GM18873 (cell line): ENCODE data around the gene HSD11B1L.
"Not testable (repeated sequence)": the region's sequence is repeated elsewhere in the genome, so short reads cannot be mapped to it uniquely, and the experiment has no call there.

Source experiments
- ATAC-seq: cut with Tn5 transposase; IDR thresholded peaks from one replicate; pipeline ENCODE4 v1.9.1; 2021; ENCODE audit warnings: mild to moderate bottlenecking, moderate library complexity, moderate number of reproducible peaks; ENCODE audit not compliant: unreplicated experiment, low FRiP score

HSD11B1L gene

DNA sequence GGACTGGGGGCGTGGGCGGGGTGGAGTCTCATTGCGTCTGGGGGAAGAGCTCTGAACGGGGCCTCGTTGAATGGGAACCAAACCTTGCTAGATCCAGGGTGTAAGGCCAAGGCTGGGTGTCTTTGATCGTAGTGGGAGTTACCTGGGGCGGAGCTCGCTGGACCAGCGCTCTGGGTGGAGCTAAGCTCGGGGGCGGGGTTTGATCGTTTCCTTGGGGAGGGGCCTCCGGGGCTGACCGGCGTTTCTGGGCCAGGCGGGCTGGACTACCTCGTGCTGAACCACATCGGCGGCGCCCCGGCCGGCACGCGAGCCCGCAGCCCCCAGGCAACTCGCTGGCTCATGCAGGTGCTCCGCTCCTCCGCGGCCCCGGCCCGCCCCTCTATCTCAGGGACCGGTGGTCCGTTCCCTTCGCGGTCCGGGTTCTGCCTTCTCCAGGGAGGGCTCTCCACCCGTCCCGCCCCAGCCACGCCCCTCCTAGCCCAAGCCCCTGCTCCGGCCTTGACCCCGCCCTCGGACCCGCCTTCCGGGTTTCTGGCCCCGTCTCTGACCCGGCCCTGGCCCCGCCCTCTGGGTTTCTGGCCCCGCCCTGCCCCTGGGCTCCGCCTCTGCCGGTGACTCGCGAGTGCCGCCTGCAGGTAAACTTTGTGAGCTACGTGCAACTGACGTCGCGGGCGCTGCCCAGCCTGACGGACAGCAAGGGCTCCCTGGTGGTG lies 6.0 kb downstream of the HSD11B1L start:
- ATAC-seq = no peak

DNA sequence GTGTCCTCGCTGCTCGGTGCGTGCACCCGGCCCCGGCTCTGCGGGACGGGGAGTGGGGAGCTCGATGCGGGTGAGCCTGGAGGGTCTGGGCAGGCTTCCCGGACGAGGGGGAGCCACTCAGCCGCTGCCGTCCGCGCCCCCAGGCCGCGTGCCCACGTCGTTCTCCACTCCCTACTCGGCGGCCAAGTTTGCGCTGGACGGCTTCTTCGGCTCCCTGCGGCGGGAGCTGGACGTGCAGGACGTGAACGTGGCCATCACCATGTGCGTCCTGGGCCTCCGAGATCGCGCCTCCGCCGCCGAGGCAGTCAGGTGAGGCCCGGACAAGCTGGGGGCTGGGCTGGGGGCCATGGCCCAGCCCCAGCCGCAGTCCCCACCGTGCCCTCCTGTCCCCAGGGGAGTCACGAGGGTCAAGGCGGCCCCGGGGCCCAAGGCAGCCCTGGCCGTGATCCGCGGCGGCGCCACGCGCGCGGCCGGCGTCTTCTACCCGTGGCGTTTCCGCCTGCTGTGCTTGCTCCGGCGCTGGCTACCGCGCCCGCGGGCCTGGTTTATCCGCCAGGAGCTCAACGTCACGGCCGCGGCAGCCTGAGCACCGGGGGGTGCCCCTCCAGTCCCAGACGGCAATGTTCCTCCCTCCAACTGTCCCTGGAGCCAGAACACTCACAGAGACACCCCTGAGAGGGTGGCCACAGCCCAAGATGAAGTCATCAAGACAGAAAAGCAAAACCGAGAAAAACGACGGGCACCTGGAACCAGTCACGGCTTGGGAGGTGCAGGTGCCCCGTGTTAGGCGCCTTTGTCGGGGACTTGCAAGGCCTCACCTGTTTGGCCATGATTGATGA lies 6.8 kb downstream of the HSD11B1L start:
- no peak for ATAC-seq

DNA sequence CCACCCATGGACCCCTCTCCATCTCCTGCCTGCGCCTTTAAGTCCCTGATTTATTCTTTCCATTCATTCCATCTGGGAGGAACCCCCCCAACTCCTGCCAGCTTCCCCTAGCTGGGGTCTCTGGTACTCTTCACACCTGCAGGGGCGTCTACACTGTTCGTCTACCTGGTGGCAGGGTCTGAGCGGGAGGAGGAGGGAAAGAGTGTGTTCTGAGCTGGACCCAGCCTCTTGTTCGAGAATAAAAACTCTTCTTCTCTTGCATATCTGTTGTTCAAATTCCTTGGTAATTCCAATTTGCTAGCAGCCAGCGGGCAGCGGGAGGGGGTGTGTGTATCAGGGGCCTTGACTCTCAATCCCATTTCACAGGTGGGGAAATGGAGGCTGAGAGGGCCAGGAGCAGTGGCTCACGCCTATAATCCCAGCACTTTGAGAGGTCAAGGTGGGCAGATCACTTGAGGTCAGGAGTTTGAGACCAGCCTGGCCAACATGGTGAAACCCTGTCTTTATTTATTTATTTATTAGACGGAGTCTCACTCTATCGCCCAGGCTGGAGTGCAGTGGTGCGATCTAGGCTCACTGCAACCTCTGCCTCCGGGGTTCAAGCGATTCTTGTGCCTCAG lies 7.5 kb downstream of the HSD11B1L start:
- ATAC-seq = not testable (repeated sequence)

DNA sequence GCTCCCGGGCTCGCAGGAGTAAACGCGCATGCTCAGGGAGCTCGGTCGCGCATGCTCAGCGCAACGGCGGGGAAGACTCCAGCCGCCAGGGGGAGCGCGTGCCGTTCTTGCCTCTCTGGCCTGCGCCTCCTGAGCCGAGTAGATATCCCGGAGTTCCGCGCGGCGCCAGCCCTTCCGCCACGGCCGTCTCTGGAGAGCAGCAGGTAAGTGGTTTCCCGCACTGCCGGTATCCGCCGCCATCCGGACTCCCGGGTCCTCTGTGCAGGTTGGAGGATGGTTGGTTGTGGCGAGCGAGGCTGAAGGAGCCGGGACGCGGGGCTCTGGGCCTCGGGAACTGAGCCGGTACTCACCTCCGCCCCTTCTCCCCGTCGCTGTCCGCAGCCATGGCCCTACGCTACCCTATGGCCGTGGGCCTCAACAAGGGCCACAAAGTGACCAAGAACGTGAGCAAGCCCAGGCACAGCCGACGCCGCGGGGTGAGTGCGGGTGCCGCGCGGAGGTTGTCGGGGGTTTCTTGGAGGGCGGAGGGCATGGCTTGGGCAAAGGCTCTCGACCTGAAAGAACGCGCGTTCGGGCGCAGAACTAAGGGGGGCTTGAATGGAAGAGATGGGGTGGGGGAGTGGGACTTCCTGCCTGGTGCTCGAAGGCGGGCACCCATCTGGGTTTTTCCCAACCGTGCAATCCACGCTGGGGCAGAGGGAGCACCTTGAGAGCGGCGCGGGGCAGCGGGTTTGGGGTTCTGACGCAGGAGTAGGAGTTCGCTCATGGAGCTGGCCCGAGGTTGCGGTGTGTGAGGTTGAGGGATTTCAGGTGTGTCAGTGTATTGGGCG lies 9.5 kb downstream of the HSD11B1L start, which contains the start of gene RPL36:
RPL36 (plus strand) TSS at position 171 of the 830 bp plus-strand sequence; CDS start at position 384, 213 bp downstream.
- no peak for ATAC-seq

DNA sequence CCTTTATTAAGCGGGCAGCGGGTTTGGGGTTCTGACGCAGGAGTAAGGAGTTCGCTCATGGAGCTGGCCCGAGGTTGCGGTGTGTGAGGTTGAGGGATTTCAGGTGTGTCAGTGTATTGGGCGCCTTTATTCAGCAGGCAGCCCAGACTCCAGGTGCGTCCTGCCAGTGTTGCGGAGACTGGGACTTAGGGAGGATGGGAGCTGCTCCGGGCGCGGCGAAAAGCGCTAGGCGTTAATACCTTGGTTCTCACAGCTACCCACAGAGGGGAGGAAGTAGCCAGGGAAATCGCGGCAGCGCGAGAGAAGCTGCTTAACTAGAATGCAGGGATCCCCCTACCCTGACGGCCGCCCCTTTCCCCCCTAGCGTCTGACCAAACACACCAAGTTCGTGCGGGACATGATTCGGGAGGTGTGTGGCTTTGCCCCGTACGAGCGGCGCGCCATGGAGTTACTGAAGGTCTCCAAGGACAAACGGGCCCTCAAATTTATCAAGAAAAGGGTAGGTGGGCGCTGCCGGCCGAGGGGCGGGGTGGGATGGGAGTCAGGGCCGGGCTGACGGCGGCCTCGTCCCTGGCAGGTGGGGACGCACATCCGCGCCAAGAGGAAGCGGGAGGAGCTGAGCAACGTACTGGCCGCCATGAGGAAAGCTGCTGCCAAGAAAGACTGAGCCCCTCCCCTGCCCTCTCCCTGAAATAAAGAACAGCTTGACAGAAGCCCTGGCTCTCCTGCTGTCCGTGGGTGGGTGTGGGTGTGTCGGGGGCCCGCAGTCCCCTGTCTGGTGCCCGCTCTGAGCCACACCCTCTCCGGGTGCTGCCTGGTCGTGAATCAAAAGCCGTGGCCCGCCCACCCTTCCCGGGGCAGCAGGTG lies 10.4 kb downstream of the HSD11B1L start:
- ATAC-seq = no peak

DNA sequence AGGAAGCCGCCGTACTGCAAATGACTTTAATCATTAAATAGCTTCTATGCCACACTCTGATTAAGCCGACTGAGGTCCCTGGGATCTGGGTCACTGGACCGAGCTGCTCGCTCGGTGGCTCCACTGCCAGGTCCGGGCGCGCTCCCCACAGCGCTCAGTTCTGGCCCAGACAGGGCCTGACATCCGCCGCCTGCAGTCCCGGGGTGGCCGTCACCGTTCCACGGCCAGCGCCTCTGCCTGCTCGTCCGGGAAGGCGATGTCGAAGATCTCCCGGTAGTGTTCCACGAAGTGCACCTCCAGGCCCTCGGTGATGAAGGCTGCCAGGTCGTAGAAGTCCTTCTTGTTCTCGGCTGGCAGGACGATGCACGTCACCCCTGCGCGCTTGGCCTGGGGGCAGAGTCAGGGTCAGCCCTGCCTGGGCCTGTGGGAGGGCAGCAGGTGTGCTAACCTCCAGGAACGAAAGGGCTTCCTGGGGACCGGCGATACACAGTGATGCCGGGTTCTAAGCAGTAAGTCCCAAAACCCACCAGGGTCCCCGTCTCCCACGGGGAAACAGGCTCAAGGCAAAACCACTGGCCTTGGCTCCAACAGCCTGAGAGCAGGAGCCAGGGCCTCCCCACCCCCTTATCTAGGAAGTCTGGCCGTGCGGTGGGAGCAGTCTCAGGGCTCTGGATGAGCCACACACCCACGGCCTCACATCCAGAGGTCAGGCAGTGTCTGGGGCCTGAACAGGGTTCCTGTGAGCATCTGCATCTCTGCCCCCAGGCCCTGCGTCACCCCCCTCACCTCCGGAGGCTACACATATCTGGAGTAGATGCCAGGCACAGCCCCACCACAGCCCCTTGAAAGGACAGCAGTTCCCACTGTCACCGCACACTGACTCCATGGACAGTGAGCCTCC lies 11.2 kb downstream of the HSD11B1L start:
- ATAC-seq = no peak

DNA sequence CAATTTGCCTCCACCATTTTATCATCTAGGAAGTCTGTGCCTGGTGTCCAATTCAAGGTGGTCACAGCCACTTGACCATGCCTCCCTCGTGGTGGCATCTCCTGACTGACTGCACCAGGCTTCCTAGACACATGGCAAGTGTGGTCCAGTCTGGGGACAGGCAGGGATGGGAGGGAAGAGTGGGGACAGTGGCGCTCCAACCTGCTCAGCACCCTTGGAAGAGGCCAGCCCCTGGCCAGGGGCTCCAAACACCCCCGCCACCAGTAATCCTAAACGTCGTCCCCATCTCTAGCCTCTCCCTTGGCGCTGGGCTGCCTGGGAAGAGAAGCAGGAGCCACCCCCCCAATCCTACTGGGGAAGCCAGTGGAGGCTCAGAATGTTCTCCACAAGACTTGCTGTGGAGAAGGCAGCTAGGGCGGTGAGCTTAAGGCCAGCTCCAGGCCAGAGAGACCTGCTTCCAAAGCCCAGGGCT lies 11.9 kb downstream of the HSD11B1L start:
- ATAC-seq = no peak

DNA sequence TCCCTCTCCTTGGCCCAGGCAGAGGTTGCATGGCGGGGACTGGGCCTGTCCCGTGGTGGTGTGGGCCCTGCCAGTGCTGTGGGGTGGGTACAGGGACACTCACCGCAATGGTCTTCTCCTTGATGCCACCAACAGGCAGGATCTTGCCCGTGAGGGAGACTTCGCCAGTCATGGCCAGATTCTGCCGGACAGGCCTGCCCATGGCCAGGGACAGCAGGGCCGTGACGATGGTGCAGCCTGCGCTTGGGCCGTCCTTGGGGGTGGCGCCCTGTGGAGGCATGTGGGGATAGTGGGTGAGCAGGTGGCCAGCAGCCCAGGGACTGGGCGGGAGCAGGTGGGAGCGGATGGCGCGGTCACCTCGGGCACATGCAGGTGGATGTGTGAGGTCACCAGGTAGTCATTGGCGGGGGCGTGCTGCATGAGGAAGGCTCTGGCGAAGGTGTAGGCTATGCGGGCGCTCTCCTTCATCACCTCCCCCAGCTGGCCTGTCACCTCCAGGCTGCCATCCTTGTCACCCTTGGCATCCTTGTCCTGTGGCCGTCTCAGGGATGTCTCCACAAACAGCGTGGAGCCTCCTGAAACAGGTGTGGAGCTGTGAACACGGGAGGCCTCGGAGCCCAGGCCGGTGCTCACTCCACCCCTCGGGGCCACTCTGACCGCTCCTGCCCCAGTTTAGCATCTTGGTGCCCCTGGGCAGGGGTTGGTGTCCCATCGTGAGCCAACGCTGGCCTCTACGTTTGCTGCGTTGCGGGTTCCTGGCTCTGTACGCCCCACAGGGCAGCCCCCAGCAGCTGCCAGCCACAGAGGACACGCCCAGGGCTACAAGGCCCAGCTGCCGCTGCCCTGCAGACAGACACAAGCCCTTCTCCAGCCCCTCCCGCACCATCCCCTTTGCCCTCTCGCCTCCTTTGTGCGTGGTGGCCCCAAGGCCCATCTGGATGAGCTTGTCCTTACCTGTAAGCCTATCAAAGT lies 12.7 kb downstream of the HSD11B1L start:
- ATAC-seq = no peak

DNA sequence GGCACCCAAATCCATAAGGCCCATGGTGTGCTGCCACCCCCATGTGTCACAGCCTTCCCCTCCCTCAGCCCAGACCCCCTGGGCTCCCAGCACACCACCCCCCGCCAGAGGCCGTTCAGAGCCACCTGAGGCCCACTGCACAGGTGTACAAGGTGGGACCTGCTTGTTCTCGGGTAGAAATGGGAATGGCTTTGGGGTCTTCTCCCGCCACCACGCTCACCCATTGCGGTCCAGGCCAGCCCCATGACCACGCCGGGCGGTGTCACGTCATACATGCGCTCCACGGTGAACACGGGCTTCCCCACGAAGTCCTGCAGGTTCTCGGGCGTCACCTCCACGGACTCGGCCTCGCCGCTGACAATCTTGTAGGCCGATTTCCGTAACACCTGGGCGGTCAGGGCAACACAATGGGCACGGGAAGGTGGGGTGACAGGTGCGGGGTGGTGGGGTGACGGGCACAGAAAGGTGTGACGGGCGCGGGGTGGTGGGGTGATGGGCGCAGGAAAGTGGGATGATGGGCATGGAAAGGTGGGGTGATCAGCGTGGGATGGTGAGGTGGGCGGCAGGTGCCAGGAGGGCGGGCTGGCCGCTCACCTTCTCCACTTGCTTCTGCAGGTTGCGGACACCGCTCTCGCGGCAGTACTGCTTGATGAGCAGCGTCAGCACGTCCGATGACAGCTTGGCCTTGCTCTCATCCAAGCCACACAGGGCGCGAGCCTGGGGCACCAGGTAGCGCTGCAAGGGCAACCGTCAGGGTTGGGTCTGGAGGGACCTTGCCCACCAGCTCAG lies 13.5 kb downstream of the HSD11B1L start:
- ATAC-seq = no peak

DNA sequence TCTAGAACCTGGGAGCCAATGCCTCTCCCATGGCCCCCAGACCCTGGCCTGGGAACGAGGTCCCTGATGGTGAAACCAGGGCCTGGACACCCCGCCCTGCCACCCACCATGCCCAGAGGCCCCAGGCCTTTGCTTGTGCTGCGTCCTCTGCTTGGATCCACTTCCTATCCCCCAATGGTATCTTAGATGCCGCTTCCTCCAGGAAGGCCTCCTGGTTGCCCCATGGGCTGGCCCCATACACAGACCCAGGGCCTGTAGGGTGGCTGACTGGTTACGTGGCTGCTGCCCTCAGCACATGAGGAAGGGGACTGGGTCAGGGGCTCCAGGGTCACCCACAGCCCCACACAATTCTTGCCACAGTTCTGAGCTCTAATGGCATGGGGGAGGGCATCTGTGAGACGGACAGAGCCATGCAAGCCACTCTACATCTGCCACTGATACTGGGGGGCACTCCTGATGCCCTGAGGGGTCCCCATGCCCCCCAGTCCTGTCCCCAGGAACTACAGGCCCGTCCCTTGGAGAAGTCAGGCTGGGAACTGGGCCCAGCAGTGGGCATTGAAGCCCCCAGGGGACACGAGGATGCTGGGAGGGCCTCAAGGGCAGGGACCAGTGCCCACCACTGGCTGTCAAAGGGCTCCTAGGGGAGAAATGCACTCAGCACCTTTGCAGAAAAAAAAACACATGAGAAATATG lies 14.3 kb downstream of the HSD11B1L start:
- no peak for ATAC-seq

DNA sequence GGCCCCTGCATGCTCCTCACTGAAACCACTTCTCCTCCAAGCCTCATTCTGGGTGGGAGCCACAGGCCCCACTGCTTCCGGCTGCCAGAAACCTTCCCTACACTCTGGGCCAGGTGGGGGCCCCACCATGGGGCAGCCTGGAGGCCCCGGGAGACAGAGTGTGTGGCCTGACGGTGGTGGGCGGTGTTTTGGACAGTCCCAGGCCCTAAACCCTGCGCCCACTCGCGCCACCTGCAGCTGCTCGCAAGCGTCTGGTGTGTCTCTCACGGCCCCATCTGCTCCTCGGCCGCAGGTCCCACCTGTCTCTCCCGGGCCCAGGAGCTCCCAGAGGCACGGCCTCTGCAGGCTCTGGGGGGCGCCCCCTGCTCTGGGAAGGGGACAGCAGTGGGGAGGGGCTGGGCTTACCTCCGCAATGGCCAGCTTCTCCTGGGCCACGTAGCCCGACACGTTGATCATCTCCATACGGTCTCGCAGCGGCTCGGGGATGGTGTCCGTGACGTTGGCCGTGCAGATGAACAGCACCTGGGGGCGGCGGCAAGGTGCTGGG lies 14.9 kb downstream of the HSD11B1L start:
- ATAC-seq = no peak

DNA sequence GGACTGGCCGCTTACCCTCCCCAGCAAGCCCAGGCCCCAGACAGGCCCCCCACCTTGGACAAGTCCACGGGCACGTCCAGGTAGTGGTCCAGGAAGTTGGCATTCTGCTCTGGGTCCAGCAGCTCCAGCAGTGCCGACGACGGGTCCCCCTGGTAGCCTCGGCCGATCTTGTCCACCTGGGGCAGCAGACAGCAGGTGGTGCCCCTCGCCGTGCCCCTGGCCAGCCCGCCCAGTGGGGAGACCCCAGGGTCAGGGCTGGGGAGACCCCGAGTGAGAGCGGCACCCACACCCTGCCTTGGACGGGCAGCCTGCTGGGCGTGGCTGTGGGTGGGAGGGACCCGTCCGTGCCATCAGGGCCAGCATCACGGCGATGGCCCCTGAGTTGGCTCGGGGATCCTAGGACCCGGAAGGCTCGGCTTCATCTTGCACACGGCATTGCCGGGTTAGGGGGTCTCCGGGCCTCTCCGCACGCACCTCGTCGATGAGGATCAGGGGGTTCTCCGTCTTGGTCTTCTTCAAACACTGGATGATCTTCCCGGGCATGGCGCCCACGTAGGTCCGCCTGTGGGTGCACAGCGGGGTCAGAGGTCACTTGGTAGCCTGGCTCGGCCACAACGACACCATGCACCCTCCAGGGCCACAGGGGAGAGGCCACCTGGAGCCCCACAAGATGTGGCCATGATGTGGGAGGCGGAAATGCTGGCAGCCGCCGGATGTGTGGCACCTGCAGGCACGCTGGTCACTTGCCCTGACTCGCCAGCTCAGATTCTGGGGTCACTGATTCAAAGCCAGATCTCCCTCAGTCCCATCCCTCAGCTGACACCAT lies 15.6 kb downstream of the HSD11B1L start:
- no peak for ATAC-seq

DNA sequence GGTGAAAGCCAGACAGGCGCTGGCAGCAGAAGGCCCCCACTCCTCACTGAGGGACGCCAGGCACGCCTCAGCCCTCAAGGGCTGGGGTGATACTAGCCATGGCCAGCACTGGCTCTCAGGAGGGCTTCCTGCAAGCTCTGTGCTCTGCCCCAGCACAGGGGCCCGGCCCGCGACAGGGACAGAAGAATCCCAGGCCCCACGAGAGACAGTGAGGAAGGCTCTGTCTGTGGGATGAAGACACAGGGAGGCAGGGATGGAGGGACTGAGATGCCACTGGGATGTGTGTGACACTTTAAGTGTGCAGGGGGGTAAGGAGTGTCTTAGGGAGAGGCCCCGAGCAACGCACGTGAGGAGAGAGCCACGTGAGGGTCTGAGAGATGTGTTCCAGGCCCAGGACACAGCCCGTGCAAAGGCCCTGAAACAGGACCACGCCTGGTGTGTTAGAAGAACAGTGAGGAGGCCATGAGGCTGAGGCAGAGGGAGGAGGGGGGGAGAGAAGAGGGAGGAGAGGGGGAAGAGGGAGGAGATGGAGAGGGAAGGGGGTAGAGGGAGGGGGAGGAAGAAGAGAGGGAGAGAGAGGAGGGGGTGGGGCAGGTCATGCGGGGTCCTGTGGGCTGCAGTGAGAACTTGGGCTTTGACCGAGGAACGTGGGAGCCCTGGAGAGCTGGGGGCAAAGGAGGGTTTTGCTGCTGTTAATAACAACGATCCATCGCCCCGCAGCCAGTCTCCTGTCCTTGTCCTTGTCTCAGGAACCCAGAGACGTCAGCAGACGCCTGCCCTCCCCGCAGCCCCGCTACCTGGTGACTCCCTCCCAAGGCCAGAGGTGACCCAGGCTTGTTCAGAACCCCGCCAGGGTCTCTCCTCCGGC lies 16.4 kb downstream of the HSD11B1L start:
- no peak for ATAC-seq
